ENCODE measurements around the gene NHEJ1. TPM values are rescaled to one million over a fixed set of nuclear protein-coding genes. Genes with fewer than 3 reads are reported as not detected.

Gene NHEJ1
- total and polyA plus RNA-seq, 9 of the 15 experiments (the other 6 are each of a cell fraction or from before 2014, with no cell fraction given): 9.0 to 23.7 (median 13.9) TPM

GRCh38 chr2:219129589-219129988 lies 31.0 kb downstream of the NHEJ1 start (continued):
- TF ChIP-seq ZBTB40 (IDR thresholded peaks at IDR 0.05): no peak
- no peak for TF ChIP-seq ZBTB40 (CRISPR knock-in tag; IDR thresholded peaks at IDR 0.05)
- TF ChIP-seq ZNF277 (CRISPR knock-in tag; IDR thresholded peaks at IDR 0.05; ENCODE audit: borderline replicate concordance): no peak
- no peak for TF ChIP-seq BRD9 (IDR thresholded peaks at IDR 0.05; ENCODE audit: low read depth, partially characterized antibody)
- TF ChIP-seq KAT7 (CRISPR knock-in tag; IDR thresholded peaks at IDR 0.05; ENCODE audit: borderline replicate concordance): no peak

Measured in K562 (cell line).